Measurements from ENCODE around the gene CCR2.

CCR2 gene

DNA sequence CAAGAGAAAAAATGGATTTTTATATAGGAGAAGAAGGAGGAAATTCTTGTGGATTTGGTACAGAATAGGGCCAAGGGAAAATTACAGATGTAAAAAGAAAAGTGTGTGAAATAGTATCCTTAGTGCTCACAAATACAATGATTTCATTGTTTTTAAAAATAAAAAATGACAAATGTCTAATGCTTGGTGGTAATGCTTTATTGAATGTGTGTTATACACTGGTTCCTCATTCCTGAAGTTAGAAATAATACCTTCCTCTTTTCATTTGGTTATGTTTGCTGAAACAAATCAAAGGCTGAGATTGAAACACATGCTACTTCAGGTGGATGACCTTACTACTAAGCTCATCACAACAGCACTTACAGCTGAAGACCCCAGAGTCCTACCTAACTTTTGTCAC lies 37.7 kb upstream of the CCR2 start:
- no peaks in the 10 kb centered on the region for H3K27me3 ChIP-seq (ENCODE audit: insufficient read depth, low read length, poor library complexity, severe bottlenecking)
- H3K9ac ChIP-seq (ENCODE audit: low read depth, low read length, poor library complexity, severe bottlenecking): no peak overlapping the region
- H3K4me1 ChIP-seq (ENCODE audit: insufficient read depth, low read length, poor library complexity, severe bottlenecking): no peaks in the 10 kb centered on the region
- no peak overlapping the region for H3K4me3 ChIP-seq (ENCODE audit: low read length, poor library complexity, severe bottlenecking)
- H3F3A ChIP-seq (ENCODE audit: low read depth): no peaks in the 10 kb centered on the region
- H4K20me1 ChIP-seq (ENCODE audit: insufficient read depth, low read length, poor library complexity, severe bottlenecking): no peaks in the 10 kb centered on the region
- H3K79me2 ChIP-seq (ENCODE audit: insufficient read depth, low read length): no peaks in the 10 kb centered on the region
- H3K4me2 ChIP-seq (ENCODE audit: low read depth, low read length, poor library complexity, severe bottlenecking): no peak overlapping the region
- H3K9me2 ChIP-seq (replicated peaks; ENCODE audit: low read depth, low read length): no peaks in the 10 kb centered on the region
- no peak for TF ChIP-seq EZH2phosphoT487 (IDR thresholded peaks at IDR 0.05; ENCODE audit: borderline replicate concordance)
- TF ChIP-seq CTCF (conservative IDR thresholded peaks at IDR 0.05; ENCODE audit: low read length): no peak
- no peaks in the 10 kb centered on the region for H3K36me3 ChIP-seq (ENCODE audit: insufficient read depth, low read length)
- no peak overlapping the region for H2AFZ ChIP-seq (ENCODE audit: low read length)
- H3K9me3 ChIP-seq (ENCODE audit: insufficient read depth, low read depth, low read length): no peaks in the 10 kb centered on the region

DNA sequence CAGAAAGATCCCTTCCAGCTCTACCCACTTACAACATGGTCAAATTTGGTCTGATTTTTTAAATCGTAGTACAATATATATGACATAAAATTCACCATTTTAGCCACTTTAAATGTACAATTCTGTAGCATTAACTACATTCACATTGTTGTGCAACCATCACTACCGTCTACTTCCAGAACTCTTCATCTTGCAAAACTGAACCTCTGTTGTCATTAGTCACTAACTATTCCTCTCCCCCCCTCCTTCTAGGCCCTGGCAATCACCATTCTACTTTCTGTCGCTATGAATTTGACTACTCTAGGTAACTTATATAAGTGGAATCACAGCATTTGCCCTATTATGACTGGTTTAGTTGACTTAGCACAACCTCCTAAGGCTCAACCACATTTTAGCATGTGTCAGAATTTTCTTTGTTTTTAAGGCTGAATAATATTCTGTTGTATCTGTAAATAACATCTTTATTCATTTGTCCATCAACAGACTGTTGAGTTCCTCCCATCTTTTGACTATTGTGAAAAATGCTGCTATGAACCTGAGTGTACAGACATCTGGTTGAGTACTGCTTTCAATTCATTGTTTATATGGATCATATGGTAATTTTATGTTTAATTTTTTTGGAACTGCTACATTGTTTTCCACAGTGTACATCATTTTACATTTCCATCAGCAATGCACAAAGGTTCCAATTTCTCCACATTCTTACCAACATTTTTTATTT lies 35.5 kb upstream of the CCR2 start:
- H3F3A ChIP-seq (ENCODE audit: low read depth): no peaks in the 10 kb centered on the region
- H3K79me2 ChIP-seq (ENCODE audit: insufficient read depth, low read length): no peaks in the 10 kb centered on the region
- no peaks in the 10 kb centered on the region for H3K4me1 ChIP-seq (ENCODE audit: insufficient read depth, low read length, poor library complexity, severe bottlenecking)
- H3K9ac ChIP-seq (ENCODE audit: low read depth, low read length, poor library complexity, severe bottlenecking): no peak overlapping the region
- H3K4me3 ChIP-seq (ENCODE audit: low read length, poor library complexity, severe bottlenecking): no peak overlapping the region
- H3K9me2 ChIP-seq (replicated peaks; ENCODE audit: low read depth, low read length): no peaks in the 10 kb centered on the region
- H2AFZ ChIP-seq (ENCODE audit: low read length): no peak overlapping the region
- no peaks in the 10 kb centered on the region for H3K9me3 ChIP-seq (ENCODE audit: insufficient read depth, low read depth, low read length)
- peaks cover 7% of the 10 kb centered on the region for H3K27me3 ChIP-seq (ENCODE audit: insufficient read depth, low read length, poor library complexity, severe bottlenecking)
- no peak overlapping the region for H3K4me2 ChIP-seq (ENCODE audit: low read depth, low read length, poor library complexity, severe bottlenecking)
- no peaks in the 10 kb centered on the region for H4K20me1 ChIP-seq (ENCODE audit: insufficient read depth, low read length, poor library complexity, severe bottlenecking)
- H3K36me3 ChIP-seq (ENCODE audit: insufficient read depth, low read length): no peaks in the 10 kb centered on the region
- no peak for TF ChIP-seq EZH2phosphoT487 (IDR thresholded peaks at IDR 0.05; ENCODE audit: borderline replicate concordance)
- TF ChIP-seq CTCF (conservative IDR thresholded peaks at IDR 0.05; ENCODE audit: low read length): no peak

DNA sequence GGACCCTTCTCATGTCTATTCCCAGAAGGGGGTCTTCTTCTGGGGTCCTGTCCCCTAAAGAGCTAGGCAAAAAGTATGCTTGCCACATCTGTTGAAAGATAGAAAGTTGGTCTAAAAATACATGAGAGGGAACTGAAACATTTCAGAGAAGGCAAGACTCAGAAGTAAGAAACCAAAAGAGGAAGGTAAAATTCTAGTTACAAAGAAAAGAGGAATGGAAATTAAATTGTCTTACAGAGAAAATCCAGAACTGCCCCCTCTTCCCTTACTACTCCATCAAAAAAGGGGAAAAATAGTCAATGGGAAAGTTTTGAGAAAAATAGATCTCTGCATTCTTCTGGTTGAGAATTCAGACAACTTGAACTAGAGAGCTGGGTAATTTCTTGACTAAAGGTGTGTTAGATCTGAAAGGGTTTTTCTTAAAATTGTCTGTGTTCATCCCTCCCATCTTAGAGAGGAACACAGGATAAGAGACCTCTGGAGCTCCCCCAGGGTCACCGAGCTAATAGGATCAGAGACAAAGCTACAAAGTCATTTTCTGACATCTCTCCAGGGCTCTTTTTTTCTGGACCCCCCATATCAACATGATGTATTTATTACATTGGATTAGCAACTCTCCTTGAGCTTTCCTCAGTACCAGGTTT lies 32.3 kb upstream of the CCR2 start:
- H3K9me3 ChIP-seq (ENCODE audit: insufficient read depth, low read depth, low read length): no peaks in the 10 kb centered on the region
- no peaks in the 10 kb centered on the region for H4K20me1 ChIP-seq (ENCODE audit: insufficient read depth, low read length, poor library complexity, severe bottlenecking)
- no peaks in the 10 kb centered on the region for H3F3A ChIP-seq (ENCODE audit: low read depth)
- H3K4me3 ChIP-seq (ENCODE audit: low read length, poor library complexity, severe bottlenecking): no peak overlapping the region
- TF ChIP-seq EZH2phosphoT487 (IDR thresholded peaks at IDR 0.05; ENCODE audit: borderline replicate concordance): no peak
- TF ChIP-seq CTCF (conservative IDR thresholded peaks at IDR 0.05; ENCODE audit: low read length): no peak
- no peaks in the 10 kb centered on the region for H3K9me2 ChIP-seq (replicated peaks; ENCODE audit: low read depth, low read length)
- peaks cover 4% of the 10 kb centered on the region for H3K4me1 ChIP-seq (ENCODE audit: insufficient read depth, low read length, poor library complexity, severe bottlenecking)
- no peak overlapping the region for H3K4me2 ChIP-seq (ENCODE audit: low read depth, low read length, poor library complexity, severe bottlenecking)
- H3K27me3 ChIP-seq (ENCODE audit: insufficient read depth, low read length, poor library complexity, severe bottlenecking): peaks cover 7% of the 10 kb centered on the region
- no peaks in the 10 kb centered on the region for H3K36me3 ChIP-seq (ENCODE audit: insufficient read depth, low read length)
- H2AFZ ChIP-seq (ENCODE audit: low read length): no peak overlapping the region
- no peaks in the 10 kb centered on the region for H3K79me2 ChIP-seq (ENCODE audit: insufficient read depth, low read length)
- no peak overlapping the region for H3K9ac ChIP-seq (ENCODE audit: low read depth, low read length, poor library complexity, severe bottlenecking)
